Endodermal cell (in vitro differentiated cells): ENCODE results near the gene MBP. TPM values are rescaled to one million over a fixed set of nuclear protein-coding genes. Genes with fewer than 3 reads are reported as not detected.

Source experiments
- DNase-seq: peaks from one replicate; pipeline ENCODE4 v3.0.0-alpha.2; 2017
- H3K27ac ChIP-seq: 2 replicates; pipeline ENCODE4 v1.5.1; 2013; ENCODE audit warnings: mild to moderate bottlenecking, low read depth, low read length, moderate library complexity
- H3K27me3 ChIP-seq: 2 replicates; pipeline ENCODE4 v1.6.1; 2013; ENCODE audit warnings: mild to moderate bottlenecking, low read length, moderate library complexity; ENCODE audit not compliant: insufficient read depth, control insufficient read depth, poor library complexity, severe bottlenecking
- H3K36me3 ChIP-seq: 2 replicates; pipeline ENCODE4 v1.7.0; 2013; ENCODE audit warnings: mild to moderate bottlenecking, low read length, moderate library complexity; ENCODE audit not compliant: control insufficient read depth, insufficient read depth
- H3K4me1 ChIP-seq: one replicate; pipeline ENCODE4 v1.7.0; 2013; ENCODE audit warnings: low read length; ENCODE audit not compliant: control insufficient read depth, insufficient read depth
- H3K4me3 ChIP-seq: 2 replicates; pipeline ENCODE4 v1.5.1; 2013; ENCODE audit warnings: mild to moderate bottlenecking, low read length, moderate library complexity
- H3K9ac ChIP-seq: 2 replicates; pipeline ENCODE4 v1.6.1; 2013; ENCODE audit warnings: mild to moderate bottlenecking, low read length, moderate library complexity; ENCODE audit not compliant: poor library complexity, severe bottlenecking; ENCODE audit errors: extremely low read depth
- H3K9me3 ChIP-seq: 2 replicates; pipeline ENCODE4 v1.6.1; 2013; ENCODE audit warnings: mild to moderate bottlenecking, low read length, moderate library complexity; ENCODE audit not compliant: control insufficient read depth
- H3K27ac Mint-ChIP-seq: 2 replicates; pipeline ENCODE4 v1.8.0; 2020; ENCODE audit warnings: mixed read lengths
- H3K27me3 Mint-ChIP-seq: 2 replicates; pipeline ENCODE4 v1.8.0; 2021; ENCODE audit warnings: mild to moderate bottlenecking, mixed read lengths; ENCODE audit not compliant: insufficient read depth
- H3K36me3 Mint-ChIP-seq: 2 replicates; pipeline ENCODE4 v1.8.0; 2020; ENCODE audit warnings: low read depth, mixed read lengths
- H3K4me1 Mint-ChIP-seq: 2 replicates; pipeline ENCODE4 v1.8.0; 2020; ENCODE audit warnings: mixed read lengths
- H3K4me3 Mint-ChIP-seq: 2 replicates; pipeline ENCODE4 v1.8.0; 2020; ENCODE audit warnings: mild to moderate bottlenecking, moderate library complexity, mixed read lengths
- H3K9me3 Mint-ChIP-seq: 2 replicates; pipeline ENCODE4 v1.8.0; 2020; ENCODE audit warnings: mild to moderate bottlenecking, mixed read lengths
- CTCF ChIP-seq: fragments of 200-600 bp; sonication (generic); conservative IDR thresholded peaks from 2 replicates; pipeline ENCODE4 v1.5.0; 2021; ENCODE audit warnings: antibody characterized with exemption, mild to moderate bottlenecking
- WGBS, 2 experiments: methylation state at CpG; one replicate each; pipeline versions ENCODE4 v1.1.5 to v1.1.7; 2013; ENCODE audit warnings: missing lambda C conversion rate in 2 of 2, mixed read lengths in 1 of 2; ENCODE audit not compliant: insufficient coverage in 1 of 2, insufficient read length in 1 of 2; 5-methylcytosine and 5-hydroxymethylcytosine counted together
- total RNA-seq, 2 donors: library from RNA; stranded (reverse); fragmentation: NEBNext Ultra II Directional in 1 of 2; extraction: Animal tissue kit (Norgen Biotek cat#: 25700) in 1 of 2; gene quantifications; 2 replicates in 1 of 2; 3 replicates in 1 of 2; pipeline ENCODE4 v1.2.1, GENCODE V29; 2021

The MBP gene
- total RNA-seq, 2 donors from 2014 or later, result 16.3 to 19.0 TPM

GRCh38 chr18:77074431-77074830 lies 58.2 kb downstream of the MBP start:
- H3K36me3 ChIP-seq, result no peaks in the 10 kb centered on the region
- no peak overlapping the region for H3K4me3 Mint-ChIP-seq
- no peaks in the 10 kb centered on the region for H3K9me3 Mint-ChIP-seq
- no peak for DNase-seq
- H3K4me1 Mint-ChIP-seq, result peaks cover 3% of the 10 kb centered on the region
- no peak overlapping the region for H3K4me3 ChIP-seq
- WGBS, 2 experiments, result 90 to 97% methylated on average over 6 to 7 of the region's 7 CpGs
- H3K27ac ChIP-seq, result no peak overlapping the region
- no peaks in the 10 kb centered on the region for H3K27me3 ChIP-seq
- H3K27me3 Mint-ChIP-seq, result peaks cover 2% of the 10 kb centered on the region
- TF ChIP-seq CTCF, result no peak
- H3K27ac Mint-ChIP-seq, result no peak overlapping the region
- H3K4me1 ChIP-seq, result no peaks in the 10 kb centered on the region
- no peak overlapping the region for H3K9ac ChIP-seq
- no peaks in the 10 kb centered on the region for H3K9me3 ChIP-seq
- H3K36me3 Mint-ChIP-seq, result no peaks in the 10 kb centered on the region

- Histone ChIP-seq H3K27me3 (no peaks in the 10 kb centered on the region), H3K4me3 (no peak overlapping the region), H3K27ac (no peak overlapping the region), H3K9me3 (no peaks in the 10 kb centered on the region), H3K4me1 (no peaks in the 10 kb centered on the region), H3K9ac (no peak overlapping the region), H3K36me3 (no peaks in the 10 kb centered on the region)
- Mint-ChIP-seq H3K4me1 (peaks cover 9% of the 10 kb centered on the region), H3K36me3 (no peaks in the 10 kb centered on the region), H3K27me3 (peaks cover 2% of the 10 kb centered on the region), H3K4me3 (no peak overlapping the region), H3K27ac (no peak overlapping the region), H3K9me3 (no peaks in the 10 kb centered on the region)
- no peak for DNase-seq
- TF ChIP-seq CTCF, result no peak
- WGBS, 2 experiments, result 89 to 95% methylated on average over 7 to 9 of the region's 9 CpGs
Measured at GRCh38 chr18:77073336-77074093, 59.1 kb downstream of the MBP start.

GRCh38 chr18:77072566-77072965 lies 60.0 kb downstream of the MBP start:
- Mint-ChIP-seq H3K4me3 (no peak overlapping the region), H3K36me3 (no peaks in the 10 kb centered on the region), H3K27me3 (no peaks in the 10 kb centered on the region), H3K4me1 (peaks cover 9% of the 10 kb centered on the region), H3K27ac (no peak overlapping the region), H3K9me3 (no peaks in the 10 kb centered on the region)
- Histone ChIP-seq H3K27me3 (no peaks in the 10 kb centered on the region), H3K4me3 (no peak overlapping the region), H3K9me3 (no peaks in the 10 kb centered on the region), H3K9ac (no peak overlapping the region), H3K36me3 (no peaks in the 10 kb centered on the region), H3K4me1 (no peaks in the 10 kb centered on the region), H3K27ac (no peak overlapping the region)
- DNase-seq, result no peak
- no peak for TF ChIP-seq CTCF
- 89 to 92% methylated on average over 2 to 7 of the region's 7 CpGs for WGBS, 2 experiments
